HEK293 (cell line): Measurements from ENCODE around the gene TRIM65.

ENCODE experiments used
- CTCF ChIP-seq: fragments of 450-650 bp; formaldehyde crosslinking; IDR thresholded peaks from 2 replicates; pipeline ENCODE4 v1.5.1; 2016; ENCODE audit warnings: missing biosample characterization, missing genetic modification characterization
- PBX3 ChIP-seq: sonication (generic); formaldehyde crosslinking; IDR thresholded peaks from 2 replicates; pipeline ENCODE4 v1.8.1; 2022; ENCODE audit warnings: mild to moderate bottlenecking, moderate library complexity, missing genetic modification reagents
- YY1 ChIP-seq: fragments of 450-650 bp; formaldehyde crosslinking; IDR thresholded peaks from 2 replicates; pipeline ENCODE4 v1.5.1; 2018; ENCODE audit warnings: missing biosample characterization, missing genetic modification characterization
- ZNF214 ChIP-seq: fragments of 450-650 bp; formaldehyde crosslinking; IDR thresholded peaks from 2 replicates; pipeline ENCODE4 v1.5.1; 2017; ENCODE audit warnings: missing biosample characterization, mild to moderate bottlenecking, missing genetic modification characterization, borderline replicate concordance
- ZNF280C ChIP-seq: fragments of 450-650 bp; formaldehyde crosslinking; IDR thresholded peaks from 2 replicates; pipeline ENCODE4 v1.5.1; 2016; ENCODE audit warnings: missing biosample characterization, missing genetic modification characterization
- ZNF558 ChIP-seq: fragments of 450-650 bp; formaldehyde crosslinking; IDR thresholded peaks from 2 replicates; pipeline ENCODE4 v1.5.1; 2016; ENCODE audit warnings: missing biosample characterization, missing genetic modification characterization

- TF ChIP-seq ZNF558 (no peak), PBX3 (no peak), YY1 (no peak), CTCF (tag by site-specific recombination) (no peak), ZNF214 (no peak), ZNF280C (tag by site-specific recombination) (no peak)
Observed at GRCh38 chr17:75861927-75862317, 34.8 kb downstream of the TRIM65 start.
